ENCODE data around the gene REV3L.
A peak's percentile ranks its signal among the peaks of the same experiment; 100 is the strongest.

DNA sequence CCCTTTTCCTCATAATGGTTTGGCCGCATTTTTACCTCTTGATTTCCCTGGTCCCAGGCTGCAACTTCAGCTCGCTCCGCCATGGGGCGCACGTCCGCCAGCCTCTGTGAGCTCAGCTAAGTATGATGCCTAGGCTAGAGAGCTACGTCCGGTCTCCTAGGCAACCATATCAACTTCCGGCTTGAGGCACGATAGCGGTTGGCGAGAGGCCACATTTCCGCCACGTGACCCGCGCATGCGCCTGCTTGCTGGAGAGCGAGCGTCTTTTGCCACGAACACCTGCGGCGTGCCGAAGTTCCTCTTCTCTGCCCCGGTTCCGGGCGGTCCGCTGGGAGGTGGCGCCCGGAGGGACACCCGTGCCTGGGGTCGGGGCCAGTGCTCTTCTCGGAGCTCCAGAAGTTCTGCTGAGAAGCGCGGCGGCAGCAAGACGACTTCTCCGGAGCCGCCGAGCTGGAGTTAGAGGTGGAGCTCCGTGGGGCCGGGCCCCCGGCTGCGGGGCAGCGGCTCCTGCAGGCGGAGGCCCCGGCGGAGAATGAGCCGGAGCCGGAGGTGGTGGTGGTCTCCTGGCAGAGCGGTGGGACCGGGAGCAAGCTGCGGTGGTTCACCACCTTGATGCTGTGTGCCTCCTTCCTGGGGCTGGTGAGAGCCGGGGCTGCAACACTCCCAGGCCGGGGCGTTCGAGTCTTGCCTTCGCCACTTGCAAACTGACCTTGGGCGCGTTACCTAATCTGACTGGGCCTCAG, 223.8 kb downstream of the REV3L start:
- TF ChIP-seq, protein P1, sequence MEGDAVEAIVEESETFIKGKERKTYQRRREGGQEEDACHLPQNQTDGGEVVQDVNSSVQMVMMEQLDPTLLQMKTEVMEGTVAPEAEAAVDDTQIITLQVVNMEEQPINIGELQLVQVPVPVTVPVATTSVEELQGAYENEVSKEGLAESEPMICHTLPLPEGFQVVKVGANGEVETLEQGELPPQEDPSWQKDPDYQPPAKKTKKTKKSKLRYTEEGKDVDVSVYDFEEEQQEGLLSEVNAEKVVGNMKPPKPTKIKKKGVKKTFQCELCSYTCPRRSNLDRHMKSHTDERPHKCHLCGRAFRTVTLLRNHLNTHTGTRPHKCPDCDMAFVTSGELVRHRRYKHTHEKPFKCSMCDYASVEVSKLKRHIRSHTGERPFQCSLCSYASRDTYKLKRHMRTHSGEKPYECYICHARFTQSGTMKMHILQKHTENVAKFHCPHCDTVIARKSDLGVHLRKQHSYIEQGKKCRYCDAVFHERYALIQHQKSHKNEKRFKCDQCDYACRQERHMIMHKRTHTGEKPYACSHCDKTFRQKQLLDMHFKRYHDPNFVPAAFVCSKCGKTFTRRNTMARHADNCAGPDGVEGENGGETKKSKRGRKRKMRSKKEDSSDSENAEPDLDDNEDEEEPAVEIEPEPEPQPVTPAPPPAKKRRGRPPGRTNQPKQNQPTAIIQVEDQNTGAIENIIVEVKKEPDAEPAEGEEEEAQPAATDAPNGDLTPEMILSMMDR (IDR thresholded peaks at IDR 0.05 in 2 of 3, conservative IDR thresholded peaks at IDR 0.05 in 1 of 3; ENCODE audit: borderline replicate concordance in 1 of 3, insufficient read depth in 1 of 3, low read depth in 2 of 3, low read length in 2 of 3), result peak; percentile 91 to 96 (median 93)
- TF ChIP-seq EZH2 (IDR thresholded peaks at IDR 0.05), result no peak
- TF ChIP-seq, protein P2, sequence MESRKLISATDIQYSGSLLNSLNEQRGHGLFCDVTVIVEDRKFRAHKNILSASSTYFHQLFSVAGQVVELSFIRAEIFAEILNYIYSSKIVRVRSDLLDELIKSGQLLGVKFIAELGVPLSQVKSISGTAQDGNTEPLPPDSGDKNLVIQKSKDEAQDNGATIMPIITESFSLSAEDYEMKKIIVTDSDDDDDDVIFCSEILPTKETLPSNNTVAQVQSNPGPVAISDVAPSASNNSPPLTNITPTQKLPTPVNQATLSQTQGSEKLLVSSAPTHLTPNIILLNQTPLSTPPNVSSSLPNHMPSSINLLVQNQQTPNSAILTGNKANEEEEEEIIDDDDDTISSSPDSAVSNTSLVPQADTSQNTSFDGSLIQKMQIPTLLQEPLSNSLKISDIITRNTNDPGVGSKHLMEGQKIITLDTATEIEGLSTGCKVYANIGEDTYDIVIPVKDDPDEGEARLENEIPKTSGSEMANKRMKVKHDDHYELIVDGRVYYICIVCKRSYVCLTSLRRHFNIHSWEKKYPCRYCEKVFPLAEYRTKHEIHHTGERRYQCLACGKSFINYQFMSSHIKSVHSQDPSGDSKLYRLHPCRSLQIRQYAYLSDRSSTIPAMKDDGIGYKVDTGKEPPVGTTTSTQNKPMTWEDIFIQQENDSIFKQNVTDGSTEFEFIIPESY (IDR thresholded peaks at IDR 0.05; ENCODE audit: extremely low read depth, insufficient replicate concordance, low read length), result no peak
- no peak for TF ChIP-seq JUND (IDR thresholded peaks at IDR 0.05)
- TF ChIP-seq POLR2AphosphoS5 (IDR thresholded peaks at IDR 0.05; ENCODE audit: low read depth, low read length), result peak; percentile 92
- peak; percentile 74 for TF ChIP-seq POLR2A (IDR thresholded peaks at IDR 0.05; ENCODE audit: borderline replicate concordance, extremely low read depth, insufficient read depth, insufficient read length)
- TF ChIP-seq, protein P3, sequence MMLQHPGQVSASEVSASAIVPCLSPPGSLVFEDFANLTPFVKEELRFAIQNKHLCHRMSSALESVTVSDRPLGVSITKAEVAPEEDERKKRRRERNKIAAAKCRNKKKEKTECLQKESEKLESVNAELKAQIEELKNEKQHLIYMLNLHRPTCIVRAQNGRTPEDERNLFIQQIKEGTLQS (IDR thresholded peaks at IDR 0.05), result no peak
- no peak for TF ChIP-seq TCF7L2 (IDR thresholded peaks at IDR 0.05; ENCODE audit: borderline replicate concordance, extremely low read depth, insufficient read depth, insufficient read length)
